ENCODE measurements around the gene PRSS38.
"Not testable (repeated sequence)": the region's sequence is repeated elsewhere in the genome, so short reads cannot be mapped to it uniquely, and the experiment has no call there.

Gene PRSS38

DNA sequence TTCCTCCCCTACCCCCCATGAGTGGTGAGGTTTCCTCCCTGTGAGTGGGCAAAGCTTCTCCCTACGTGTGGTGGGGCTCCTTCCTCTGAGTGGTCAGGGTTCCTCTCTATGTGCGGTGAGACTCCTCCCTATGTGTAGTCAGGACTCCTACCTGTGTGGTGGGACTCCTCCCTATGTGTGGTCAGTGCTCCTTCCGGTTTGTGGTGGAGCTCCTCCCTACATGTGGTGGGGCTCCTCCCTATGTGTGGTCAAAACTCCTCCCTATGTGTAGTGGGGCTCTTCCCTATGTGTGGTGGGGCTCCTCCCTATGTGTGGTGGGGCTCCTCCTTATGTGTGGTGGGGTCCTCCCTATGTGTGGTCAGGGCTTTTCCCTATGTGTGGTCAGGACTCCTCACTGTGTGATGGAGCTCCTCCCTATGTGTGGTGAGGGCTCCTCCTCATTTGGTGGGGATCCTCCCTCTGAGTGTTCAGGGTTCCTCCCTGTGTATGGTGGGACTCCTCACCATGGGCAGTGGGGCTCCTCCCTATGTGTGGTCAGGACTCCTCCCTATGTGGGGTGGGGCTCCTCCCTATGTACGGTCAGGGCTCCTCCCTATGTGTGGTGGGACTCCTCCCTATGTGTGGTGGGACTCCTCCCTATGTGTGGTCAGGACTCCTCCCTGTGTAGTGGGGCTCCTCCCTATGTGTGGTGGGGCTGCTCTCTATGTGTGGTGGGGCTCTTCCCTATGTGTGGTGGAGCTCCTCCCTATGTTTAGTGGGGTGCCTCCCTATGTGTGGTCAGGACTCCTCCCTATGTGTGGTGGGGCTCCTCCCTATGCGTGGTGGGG lies 29.1 kb downstream of the PRSS38 start:
- no peak for DNase-seq (ENCODE audit: low read depth in 3 of 3)

DNA sequence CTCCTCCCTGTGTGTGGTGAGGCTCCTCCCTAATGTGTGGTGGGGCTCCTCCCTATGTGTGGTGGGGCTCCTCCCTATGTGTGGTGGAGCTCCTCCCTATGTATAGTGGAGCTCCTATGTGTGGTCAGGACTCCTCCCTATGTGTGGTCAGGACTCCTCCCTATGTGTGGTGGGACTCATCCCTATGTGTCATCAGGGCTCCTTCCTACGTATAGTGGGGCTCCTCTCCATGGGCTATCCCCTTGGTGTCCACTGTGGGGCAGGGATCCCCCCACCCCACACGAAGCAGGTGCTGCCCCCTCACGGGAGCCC lies 29.6 kb downstream of the PRSS38 start:
- no peak for DNase-seq (ENCODE audit: low read depth in 3 of 3)

DNA sequence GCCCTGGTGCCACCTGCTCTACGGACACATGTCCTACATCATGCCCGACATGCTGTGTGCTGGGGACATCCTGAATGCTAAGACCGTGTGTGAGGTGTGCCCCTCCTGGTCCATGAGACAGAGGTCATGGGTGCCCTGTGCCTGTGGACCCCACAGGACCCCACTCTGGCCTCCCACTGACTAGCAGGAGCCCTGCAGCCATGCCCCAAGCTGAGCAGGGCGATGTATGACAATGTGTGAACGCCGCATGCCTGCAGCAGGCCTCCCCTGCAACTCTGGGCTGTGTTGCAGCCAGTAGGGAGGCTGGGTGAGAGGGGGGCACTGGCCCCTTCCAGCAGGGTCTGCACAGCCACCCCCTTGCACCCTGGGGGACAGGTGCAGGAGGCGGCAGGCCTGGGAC lies 30.0 kb downstream of the PRSS38 start:
- no peak for DNase-seq (ENCODE audit: low read depth in 3 of 3)

DNA sequence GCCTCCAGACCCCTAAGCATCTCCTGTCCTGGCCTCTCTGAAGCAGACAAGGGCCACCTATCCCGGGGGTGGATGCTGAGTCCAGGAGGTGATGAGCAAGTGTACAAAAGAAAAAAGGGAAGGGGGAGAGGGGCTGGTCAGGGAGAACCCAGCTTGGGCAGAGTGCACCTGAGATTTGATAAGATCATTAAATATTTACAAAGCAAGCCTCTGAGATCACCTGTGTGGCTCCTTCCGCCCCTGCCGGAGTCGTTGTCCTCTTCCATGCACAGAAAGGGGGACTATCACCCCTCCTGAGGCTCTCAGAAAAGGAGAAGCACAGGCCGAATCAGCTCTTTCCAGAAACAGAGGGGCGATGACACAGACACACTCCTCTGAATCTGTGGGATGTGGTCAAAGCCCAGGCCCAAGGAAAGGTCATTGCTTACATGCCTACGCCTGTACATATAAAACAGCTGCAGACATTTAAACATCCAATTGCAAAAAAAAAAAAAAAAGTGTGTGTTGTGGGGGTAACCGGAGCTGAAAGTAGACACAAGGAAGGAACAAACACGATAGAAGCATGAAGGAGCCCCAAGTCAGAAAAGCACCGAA lies 30.9 kb downstream of the PRSS38 start:
- DNase-seq (ENCODE audit: low read depth in 3 of 3), result no peak

GRCh38 chr1:227847046-227847445 lies 31.6 kb downstream of the PRSS38 start:
- not testable (repeated sequence) for DNase-seq (ENCODE audit: low read depth in 3 of 3)

GRCh38 chr1:227848430-227848932 lies 33.0 kb downstream of the PRSS38 start:
- DNase-seq (ENCODE audit: low read depth in 3 of 3), result no peak

GRCh38 chr1:227849251-227849650 lies 33.8 kb downstream of the PRSS38 start:
- DNase-seq (ENCODE audit: low read depth in 3 of 3), result no peak

- no peak for DNase-seq (ENCODE audit: low read depth in 3 of 3)
Measured at GRCh38 chr1:227854189-227854588, 38.7 kb downstream of the PRSS38 start.

DNA sequence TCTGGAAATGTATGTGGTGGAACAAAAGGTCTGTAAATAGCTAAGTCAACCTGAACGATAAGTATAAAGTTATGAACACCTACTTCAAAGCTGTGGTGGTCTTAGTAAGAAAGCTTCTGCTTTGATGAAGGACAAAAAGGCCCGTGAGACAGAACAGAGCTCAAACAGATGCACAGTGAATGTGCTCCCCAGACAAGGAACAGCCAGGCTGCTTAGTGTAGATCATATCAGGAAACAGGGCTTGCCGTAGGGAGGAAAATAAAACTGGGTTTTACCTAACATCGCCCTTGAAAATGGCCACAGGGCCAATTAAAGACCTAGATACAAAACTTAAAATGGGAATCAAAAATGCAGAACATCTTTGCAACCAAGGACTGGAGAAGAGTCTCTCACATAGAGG lies 40.2 kb downstream of the PRSS38 start:
- no peak for DNase-seq (ENCODE audit: low read depth in 3 of 3)

DNA sequence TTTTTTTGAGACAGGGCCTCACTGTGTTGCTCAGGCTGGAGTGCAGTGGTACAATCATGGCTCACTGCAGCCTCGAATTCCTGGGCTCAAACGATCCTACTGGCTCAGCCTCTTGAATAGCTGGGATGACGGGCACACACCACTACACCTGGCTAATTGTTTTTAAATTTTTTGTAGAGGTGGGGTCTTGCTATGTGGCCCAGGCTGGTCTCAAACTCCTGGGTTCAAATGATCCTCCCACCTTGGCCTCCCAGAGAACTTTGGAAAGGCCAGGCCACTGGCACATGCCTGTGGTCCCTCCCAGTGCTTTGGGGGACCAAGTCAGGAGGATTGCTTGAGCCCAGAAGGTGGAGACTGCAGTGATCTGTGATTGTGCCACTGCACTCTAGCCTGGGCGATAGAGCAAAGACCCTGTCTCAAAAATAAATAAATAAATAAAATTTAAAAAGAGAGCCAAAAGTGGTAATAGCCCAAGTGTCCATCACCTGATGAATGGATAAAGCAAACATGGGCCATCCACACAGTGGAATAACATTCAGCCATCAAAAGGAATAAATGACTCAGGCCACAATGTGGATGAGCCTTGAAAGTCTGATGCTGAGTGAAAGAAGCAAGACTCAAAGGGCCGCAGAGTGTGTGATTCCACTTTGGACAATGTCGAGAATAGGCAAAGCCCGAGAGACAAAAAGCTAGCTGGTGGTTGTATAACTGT lies 40.8 kb downstream of the PRSS38 start:
- no peak for DNase-seq (ENCODE audit: low read depth in 3 of 3)

- DNase-seq (ENCODE audit: low read depth in 3 of 3), result no peak
Measured at GRCh38 chr1:227864882-227865281, 49.4 kb downstream of the PRSS38 start.

DNA sequence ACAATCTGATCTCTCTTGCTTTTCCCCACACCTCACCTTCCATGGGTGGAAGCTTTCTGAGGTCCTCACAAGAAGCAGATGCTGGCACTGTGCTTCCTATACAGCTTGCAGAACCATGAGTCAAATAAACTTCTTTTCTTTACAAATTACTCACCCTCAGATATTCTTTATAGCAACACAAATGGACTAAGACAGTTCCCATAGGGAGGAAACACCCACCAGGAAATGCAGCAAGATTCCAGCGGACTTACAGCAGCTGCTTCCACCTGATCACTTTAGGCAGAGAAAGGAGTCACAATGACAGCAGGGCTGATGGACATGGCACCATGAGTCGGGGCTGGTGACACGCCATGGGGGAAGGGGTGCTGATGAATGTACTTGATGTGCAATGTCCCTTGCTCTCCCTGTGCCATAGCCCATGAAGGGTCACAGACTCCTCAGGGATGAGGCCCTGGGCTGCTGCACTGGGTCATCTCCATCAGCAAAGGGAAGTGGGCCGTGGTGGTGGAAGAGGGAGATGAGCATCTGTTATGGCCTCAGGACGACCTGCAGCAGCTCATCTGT lies 53.9 kb downstream of the PRSS38 start:
- DNase-seq (ENCODE audit: low read depth in 3 of 3), result no peak

GRCh38 chr1:227869851-227870305 lies 54.4 kb downstream of the PRSS38 start:
- DNase-seq (ENCODE audit: low read depth in 3 of 3), result no peak

DNA sequence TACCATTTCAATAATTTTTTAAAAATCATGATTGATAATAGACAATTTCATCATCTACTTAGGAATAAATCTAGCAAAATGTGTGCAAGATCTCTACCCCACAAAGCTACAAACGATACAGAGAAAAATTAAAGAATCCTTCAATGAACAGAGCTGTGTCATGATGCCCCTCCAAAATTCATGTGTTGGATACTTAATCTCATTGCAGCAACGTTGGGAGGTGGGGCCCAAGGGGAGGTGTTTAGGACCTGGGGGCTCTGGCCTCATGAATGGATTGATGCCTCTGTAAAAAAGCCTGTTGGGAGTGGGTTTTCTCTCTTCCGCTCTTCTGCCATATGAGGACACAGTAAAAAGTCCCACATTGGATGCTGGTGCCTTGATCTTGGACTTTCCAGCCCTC lies 54.9 kb downstream of the PRSS38 start:
- no peak for DNase-seq (ENCODE audit: low read depth in 3 of 3)

- not testable (repeated sequence) for DNase-seq (ENCODE audit: low read depth in 3 of 3)
Measured at GRCh38 chr1:227871892-227872291, 56.4 kb downstream of the PRSS38 start.

GRCh38 chr1:227877810-227878209 lies 62.3 kb downstream of the PRSS38 start:
- not testable (repeated sequence) for DNase-seq (ENCODE audit: low read depth in 3 of 3)

DNA sequence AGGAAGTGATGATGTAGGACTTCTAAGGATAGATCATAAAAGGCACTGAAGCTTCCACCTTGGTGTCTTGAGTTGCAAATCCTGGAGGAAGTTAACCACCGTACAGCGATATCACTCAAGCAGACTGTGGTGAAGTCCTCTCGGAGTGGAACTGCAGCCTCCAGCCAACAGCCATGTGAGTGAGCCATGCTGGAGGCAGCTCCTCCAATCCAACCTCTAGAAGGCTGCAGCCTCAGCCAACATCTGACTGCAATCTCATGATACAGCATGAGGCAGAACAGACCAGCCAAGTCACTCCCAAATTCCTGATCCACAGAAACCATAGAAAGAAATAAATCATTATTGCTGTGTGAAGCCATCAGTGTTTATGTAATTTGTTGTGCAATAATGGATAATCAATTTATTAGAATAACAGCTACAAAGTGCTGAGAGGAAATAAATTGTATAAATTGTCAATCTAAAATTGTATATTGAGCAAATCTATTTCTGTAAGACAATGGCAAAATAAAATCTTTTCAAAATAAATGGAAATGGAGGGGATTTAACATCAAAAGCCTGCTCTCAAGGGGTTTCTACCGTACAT lies 65.0 kb downstream of the PRSS38 start:
- DNase-seq (ENCODE audit: low read depth in 3 of 3), result no peak

DNA sequence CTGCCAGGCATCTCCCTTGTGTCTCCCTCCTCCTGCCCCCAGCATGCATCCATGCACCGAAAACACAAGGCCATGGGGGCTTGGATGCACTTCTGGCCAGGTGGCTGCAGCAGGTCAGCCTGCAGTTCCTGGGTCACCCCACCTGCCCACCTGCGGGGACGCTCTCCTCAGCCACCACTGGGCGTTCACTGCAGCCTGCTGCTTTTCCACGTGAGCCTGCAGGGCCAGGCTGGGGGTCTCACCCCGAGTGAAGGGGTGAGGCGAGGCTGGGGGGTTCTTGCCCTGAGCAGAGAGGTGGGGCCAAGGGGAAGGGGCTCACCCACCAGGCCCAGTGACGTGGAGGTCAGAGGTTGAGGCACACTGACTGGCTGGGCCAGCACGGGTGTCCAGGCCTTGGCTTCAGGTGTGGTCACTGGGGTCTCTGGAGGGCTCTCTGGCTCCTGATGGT lies 67.6 kb downstream of the PRSS38 start:
- DNase-seq (ENCODE audit: low read depth in 3 of 3), result no peak

DNA sequence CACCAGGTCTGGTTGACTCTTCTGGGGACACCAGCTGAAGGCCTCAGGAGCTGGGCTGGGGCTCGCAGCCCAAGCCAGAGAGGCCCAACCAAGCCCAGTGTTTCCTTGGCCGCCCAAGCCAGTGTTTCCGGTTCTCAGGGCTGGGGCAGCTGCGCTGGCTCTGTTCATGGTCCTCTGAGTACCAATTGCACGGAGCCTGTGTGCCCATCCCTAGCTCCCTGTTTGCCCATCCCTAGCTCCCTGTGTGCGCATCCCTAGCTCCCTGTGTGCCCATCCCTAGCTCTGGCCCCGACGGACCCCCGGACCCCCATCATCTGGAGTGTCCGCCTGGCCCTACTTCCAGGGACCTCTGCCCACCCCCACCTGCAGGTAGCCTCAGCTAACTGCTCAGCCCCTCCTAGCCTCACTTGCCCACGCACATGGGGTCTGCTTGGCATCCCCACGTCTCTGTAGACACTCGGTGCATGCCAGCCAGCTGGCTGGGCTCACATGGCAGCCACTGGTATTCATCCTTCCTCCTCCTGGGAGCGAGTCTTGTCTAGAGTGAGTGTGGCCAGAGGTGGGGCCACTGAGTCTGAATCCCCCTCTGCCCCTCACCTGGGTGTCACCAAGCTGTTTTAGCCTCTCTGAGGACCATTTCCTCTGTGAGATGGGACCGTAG lies 68.3 kb downstream of the PRSS38 start:
- DNase-seq (ENCODE audit: low read depth in 3 of 3), result no peak

DNA sequence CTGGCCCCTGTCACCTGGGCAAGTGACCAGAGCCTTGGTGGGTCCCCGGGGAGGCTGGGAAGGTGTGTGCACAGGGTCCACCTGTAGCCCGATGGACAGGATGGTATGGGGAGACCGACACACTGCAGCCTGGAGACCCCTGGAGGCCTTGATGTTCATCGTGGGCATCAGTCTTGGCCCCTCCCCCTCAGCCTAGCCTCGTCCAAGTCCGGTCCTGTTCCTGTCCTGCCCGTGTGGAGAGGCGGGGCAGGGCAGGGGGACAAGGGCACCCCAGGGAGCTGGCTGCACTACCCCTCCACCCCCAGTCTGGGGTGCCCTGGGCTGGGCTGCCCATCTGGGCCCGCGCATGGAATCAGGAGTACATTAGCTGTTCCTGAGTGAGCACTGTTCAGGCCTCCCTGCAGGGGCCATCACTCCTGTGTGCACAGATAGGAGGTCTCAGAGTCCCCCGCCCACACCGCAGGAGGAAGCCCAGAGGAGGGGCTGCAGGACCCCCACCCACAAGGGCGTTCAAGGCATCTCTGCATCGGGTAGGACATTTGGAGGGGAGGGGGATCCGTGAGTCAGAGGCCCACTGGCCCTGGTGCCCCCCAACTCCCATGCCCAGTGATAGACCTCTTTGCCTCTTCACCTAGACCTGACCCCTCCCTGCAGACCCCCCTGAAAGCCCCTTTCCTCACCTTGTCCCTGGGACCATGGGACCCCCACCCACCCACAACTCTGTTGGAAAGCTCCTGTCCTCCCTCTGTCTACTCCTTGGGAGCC lies 69.1 kb downstream of the PRSS38 start:
- no peak for DNase-seq (ENCODE audit: low read depth in 3 of 3)
